Caco-2 (cell line): ENCODE data around the gene THOP1. TPM values are rescaled to one million over a fixed set of nuclear protein-coding genes. Genes with fewer than 3 reads are reported as not detected.

ENCODE experiments used
- BruUV-seq: library from RNA; stranded (reverse); fragments of 400-500 nt; replicated peaks from 2 replicates; lab custom pipeline; 2021; lab: Mats Ljungman, UMichigan
- CTCF ChIA-PET: fragments of 300-600 bp; sonication (Branson Sonifier 250); formaldehyde crosslinking; loops from one replicate; lab custom pipeline; 2022; ENCODE audit warnings: antibody characterized with exemption; lab: Charles Lee
- POLR2A ChIA-PET: fragments of 300-600 bp; sonication (Branson Sonifier 250); formaldehyde crosslinking; loops from one replicate; lab custom pipeline; 2022; ENCODE audit warnings: antibody characterized with exemption; lab: Charles Lee
- DNase-seq, 2 experiments: peaks; one replicate each; pipeline versions ENCODE4 v3.0.0 to v3.0.0-alpha.2; 2020 to 2022
- H3K27me3 ChIP-seq: replicated peaks from 2 replicates; pipeline ENCODE4 v1.6.0; 2011; ENCODE audit warnings: low read length; ENCODE audit not compliant: control insufficient read depth, insufficient read depth
- H3K36me3 ChIP-seq: 2 replicates; pipeline ENCODE4 v1.5.1; 2011; ENCODE audit warnings: low read length; ENCODE audit not compliant: control insufficient read depth, insufficient read depth
- H3K4me1 ChIP-seq: fragments of 250-450 bp; sonication (Bioruptor Pico); 2 replicates; pipeline ENCODE4 v1.5.1; 2020; ENCODE audit warnings: mild to moderate bottlenecking
- H3K4me3 ChIP-seq: 2 replicates; pipeline ENCODE4 v1.5.1; 2011; ENCODE audit warnings: low read depth, mild to moderate bottlenecking, control low read depth, low read length
- H3K9me3 ChIP-seq: fragments of 250-450 bp; sonication (Bioruptor Pico); 2 replicates; pipeline ENCODE4 v1.5.1; 2020; ENCODE audit warnings: mild to moderate bottlenecking, moderate library complexity
- H3K27ac Mint-ChIP-seq: one replicate; pipeline ENCODE4 v1.8.0; 2022; ENCODE audit warnings: mixed read lengths; ENCODE audit not compliant: unreplicated experiment
- H3K27me3 Mint-ChIP-seq: one replicate; pipeline ENCODE4 v1.8.0; 2022; ENCODE audit warnings: mixed read lengths; ENCODE audit not compliant: insufficient read depth, unreplicated experiment
- H3K36me3 Mint-ChIP-seq: one replicate; pipeline ENCODE4 v1.8.0; 2022; ENCODE audit warnings: mild to moderate bottlenecking, mixed read lengths; ENCODE audit not compliant: insufficient read depth, unreplicated experiment
- H3K4me1 Mint-ChIP-seq: one replicate; pipeline ENCODE4 v1.8.0; 2022; ENCODE audit warnings: low read depth, mixed read lengths; ENCODE audit not compliant: unreplicated experiment
- H3K4me3 Mint-ChIP-seq: one replicate; pipeline ENCODE4 v1.8.0; 2022; ENCODE audit warnings: mild to moderate bottlenecking, moderate library complexity, mixed read lengths; ENCODE audit not compliant: unreplicated experiment
- H3K9me3 Mint-ChIP-seq: one replicate; pipeline ENCODE4 v1.8.0; 2022; ENCODE audit warnings: mixed read lengths; ENCODE audit not compliant: unreplicated experiment
- CTCF ChIP-seq, 2 experiments: fragments of 200-600 bp in 1 of 2; IDR thresholded peaks; 1 replicate in 1 of 2; 2 replicates in 1 of 2; pipeline versions ENCODE4 v1.5.1 to v1.8.0; 2011 to 2022; ENCODE audit warnings: antibody characterized with exemption in 1 of 2, control low read depth in 1 of 2, inconsistent platforms in 1 of 2, low read depth in 1 of 2, low read length in 1 of 2, mild to moderate bottlenecking in 1 of 2, moderate library complexity in 1 of 2; ENCODE audit not compliant: insufficient read depth in 1 of 2, severe bottlenecking in 1 of 2, unreplicated experiment in 1 of 2
- intact Hi-C: fragments of 100-400 bp; cut with micrococcal nuclease; formaldehyde crosslinking; loops from one replicate; pipeline ENCODE4 v1.10.0; 2022; ENCODE audit not compliant: unreplicated experiment
- total RNA-seq: library from RNA; stranded (reverse); gene quantifications from 2 replicates; pipeline ENCODE4 v1.2.3, GENCODE V29; 2022

Gene THOP1
- total RNA-seq, 1 experiment from 2014 or later = 118 TPM

GRCh38 chr19:2751438-2751830 is 33.9 kb upstream of the THOP1 start:
- TF ChIP-seq CTCF (IDR thresholded peaks at IDR 0.05; ENCODE audit: insufficient read depth in 1 of 2, low read depth in 1 of 2, low read length in 1 of 2, severe bottlenecking in 1 of 2, unreplicated experiment in 1 of 2) = no peak
- Histone ChIP-seq H3K27me3 (no peaks in the 10 kb centered on the region), H3K4me1 (no peaks in the 10 kb centered on the region), H3K4me3 (no peak overlapping the region), H3K36me3 (no peaks in the 10 kb centered on the region), H3K9me3 (no peaks in the 10 kb centered on the region)
- intact Hi-C loops = no loop called here
- BruUV-seq = no TSS peak
- H3K9me3 Mint-ChIP-seq = no peaks in the 10 kb centered on the region
- H3K27ac Mint-ChIP-seq = no peak overlapping the region
- peaks cover 34% of the 10 kb centered on the region for H3K36me3 Mint-ChIP-seq
- CTCF ChIA-PET = no interaction called here
- no peaks in the 10 kb centered on the region for H3K27me3 Mint-ChIP-seq
- DNase-seq = no peak
- H3K4me1 Mint-ChIP-seq = no peaks in the 10 kb centered on the region
- POLR2A ChIA-PET = no interaction called here
- H3K4me3 Mint-ChIP-seq = no peak overlapping the region

- ChIA-PET CTCF (no interaction called here), POLR2A (no interaction called here)
- H3K4me1 ChIP-seq = no peaks in the 10 kb centered on the region
- no peak for TF ChIP-seq CTCF (IDR thresholded peaks at IDR 0.05; ENCODE audit: insufficient read depth in 1 of 2, low read depth in 1 of 2, low read length in 1 of 2, severe bottlenecking in 1 of 2, unreplicated experiment in 1 of 2)
- H3K9me3 ChIP-seq = no peaks in the 10 kb centered on the region
- H3K27me3 Mint-ChIP-seq = no peaks in the 10 kb centered on the region
- H3K4me3 ChIP-seq = no peak overlapping the region
- H3K27ac Mint-ChIP-seq = no peak overlapping the region
- H3K27me3 ChIP-seq = no peaks in the 10 kb centered on the region
- no peaks in the 10 kb centered on the region for H3K4me1 Mint-ChIP-seq
- no peaks in the 10 kb centered on the region; the same call in 1 of the 2 replicates for H3K36me3 ChIP-seq
- DNase-seq = no peak
- no peak overlapping the region for H3K4me3 Mint-ChIP-seq
- no peaks in the 10 kb centered on the region for H3K9me3 Mint-ChIP-seq
- intact Hi-C loops = no loop called here
- TSS peak; percentile 40 for BruUV-seq
- H3K36me3 Mint-ChIP-seq = peaks cover 61% of the 10 kb centered on the region
Observed at GRCh38 chr19:2754659-2755447, 30.4 kb upstream of the THOP1 start.

GRCh38 chr19:2755448-2755705 is 29.9 kb upstream of the THOP1 start:
- Mint-ChIP-seq H3K27ac (no peak overlapping the region), H3K36me3 (peaks cover 67% of the 10 kb centered on the region), H3K27me3 (no peaks in the 10 kb centered on the region), H3K4me3 (no peak overlapping the region), H3K9me3 (no peaks in the 10 kb centered on the region), H3K4me1 (no peaks in the 10 kb centered on the region)
- BruUV-seq = no TSS peak
- no peaks in the 10 kb centered on the region for H3K4me1 ChIP-seq
- H3K4me3 ChIP-seq = no peak overlapping the region
- no peak for DNase-seq
- no peaks in the 10 kb centered on the region; the same call in 1 of the 2 replicates for H3K36me3 ChIP-seq
- H3K9me3 ChIP-seq = no peaks in the 10 kb centered on the region
- no peak for TF ChIP-seq CTCF (IDR thresholded peaks at IDR 0.05; ENCODE audit: insufficient read depth in 1 of 2, low read depth in 1 of 2, low read length in 1 of 2, severe bottlenecking in 1 of 2, unreplicated experiment in 1 of 2)
- H3K27me3 ChIP-seq = no peaks in the 10 kb centered on the region
- intact Hi-C loops = no loop called here
- CTCF ChIA-PET = no interaction called here
- POLR2A ChIA-PET = no interaction called here
